H1 (cell line): ENCODE results near the gene RASSF3. TPM values are rescaled to one million over a fixed set of nuclear protein-coding genes. Genes with fewer than 3 reads are reported as not detected.

Experiments used
- CTCF ChIA-PET: fragments of 300-600 bp; sonication (Branson Sonifier 250); formaldehyde crosslinking; loops from one replicate; lab custom pipeline; 2021; ENCODE audit not compliant: partially characterized antibody; lab: Charles Lee
- POLR2A ChIA-PET: fragments of 300-600 bp; sonication (Branson Sonifier 250); formaldehyde crosslinking; loops from one replicate; lab custom pipeline; 2021; ENCODE audit warnings: inconsistent platforms; ENCODE audit not compliant: partially characterized antibody; lab: Charles Lee
- DNase-seq, 2 experiments: peaks; one replicate each; pipeline versions ENCODE4 v3.0.0 to v3.0.0-alpha.2; 2010 to 2022; ENCODE audit warnings: low spot score in 2 of 2, low read depth in 1 of 2, mixed read lengths in 1 of 2
- FAIRE-seq: peaks from 2 replicates; lab custom pipeline; 2011; peaks lifted over from hg19 to GRCh38; lab: Jason Lieb, UNC
- H2AFZ ChIP-seq: 2 replicates; pipeline ENCODE4 v1.8.1; 2012; ENCODE audit warnings: low read length, inconsistent platforms
- H2AK5ac ChIP-seq: 2 replicates; pipeline ENCODE4 v1.6.1; 2013; ENCODE audit warnings: low read depth, low read length
- H2BK120ac ChIP-seq: replicated peaks from 2 replicates; pipeline ENCODE3; 2013; ENCODE audit warnings: low read depth, low read length, inconsistent platforms
- H2BK12ac ChIP-seq: 2 replicates; pipeline ENCODE4 v1.6.1; 2013; ENCODE audit warnings: low read depth, low read length
- H2BK15ac ChIP-seq: 2 replicates; pipeline ENCODE4 v1.6.1; 2013; ENCODE audit warnings: low read length
- H2BK20ac ChIP-seq: 2 replicates; pipeline ENCODE4 v1.6.1; 2013; ENCODE audit warnings: low read length
- H2BK5ac ChIP-seq: 2 replicates; pipeline ENCODE4 v1.6.1; 2013; ENCODE audit warnings: low read depth, low read length
- H3K14ac ChIP-seq: 2 replicates; pipeline ENCODE4 v1.6.1; 2013; ENCODE audit warnings: inconsistent platforms; ENCODE audit not compliant: insufficient read length
- H3K18ac ChIP-seq: 2 replicates; pipeline ENCODE4 v1.6.1; 2013; ENCODE audit warnings: low read length; ENCODE audit errors: extremely low read depth
- H3K23ac ChIP-seq: 2 replicates; pipeline ENCODE4 v1.6.1; 2013; ENCODE audit warnings: inconsistent platforms; ENCODE audit not compliant: insufficient read length
- H3K23me2 ChIP-seq: 2 replicates; pipeline ENCODE4 v1.6.1; 2013; ENCODE audit warnings: low read depth, low read length
- H3K27ac ChIP-seq: 2 replicates; pipeline ENCODE4 v1.6.1; 2011; ENCODE audit warnings: low read depth, low read length, inconsistent platforms
- H3K27me3 ChIP-seq, 4 experiments: replicated peaks in 1 of 4; 1 replicate in 1 of 4; 2 replicates in 3 of 4; pipeline versions ENCODE4 v1.6.1 to v1.8.1; 2011 to 2013; ENCODE audit warnings: low read length in 3 of 4, mild to moderate bottlenecking in 3 of 4, inconsistent platforms in 2 of 4, mixed read lengths in 2 of 4, moderate library complexity in 1 of 4; ENCODE audit not compliant: control insufficient read depth in 3 of 4, insufficient read depth in 3 of 4; ENCODE audit errors: extremely low read depth in 1 of 4
- H3K36me3 ChIP-seq, 4 experiments: 2 replicates each; pipeline versions ENCODE4 v1.6.1 to v1.8.1; 2011 to 2013; ENCODE audit warnings: mild to moderate bottlenecking in 4 of 4, low read length in 3 of 4, moderate library complexity in 2 of 4, control low read depth in 1 of 4, inconsistent platforms in 1 of 4; ENCODE audit not compliant: insufficient read depth in 4 of 4, control insufficient read depth in 2 of 4
- H3K4ac ChIP-seq: replicated peaks from 2 replicates; pipeline ENCODE3; 2013; ENCODE audit warnings: low read length, low read depth, mixed read lengths, inconsistent platforms; ENCODE audit not compliant: insufficient read length
- H3K4me1 ChIP-seq, 4 experiments: replicated peaks in 1 of 4; 1 replicate in 1 of 4; 2 replicates in 3 of 4; pipeline versions ENCODE4 v1.6.1 to v1.8.1; 2011 to 2013; ENCODE audit warnings: low read length in 3 of 4, inconsistent platforms in 2 of 4, mixed read lengths in 1 of 4; ENCODE audit not compliant: insufficient read depth in 4 of 4, control insufficient read depth in 3 of 4
- H3K4me2 ChIP-seq, 2 experiments: 2 replicates each; pipeline versions ENCODE4 v1.6.1 to v1.8.1; 2011 to 2013; ENCODE audit warnings: low read depth in 2 of 2, low read length in 2 of 2, control low read depth in 1 of 2, inconsistent platforms in 1 of 2, mild to moderate bottlenecking in 1 of 2; ENCODE audit not compliant: insufficient read depth in 1 of 2
- H3K4me3 ChIP-seq, 4 experiments: fragments of 200-600, 300-600 bp in 1 of 4; sonication (generic), shearing (Covaris generic), sonication (Bioruptor Twin) in 1 of 4; 2 replicates each; pipeline versions ENCODE4 v1.5.1 to v1.8.1; 2011 to 2016; ENCODE audit warnings: low read length in 4 of 4, low read depth in 3 of 4, control low read depth in 2 of 4, inconsistent platforms in 2 of 4, mild to moderate bottlenecking in 2 of 4, mixed read lengths in 1 of 4, moderate library complexity in 1 of 4; ENCODE audit not compliant: insufficient read depth in 2 of 4; ENCODE audit errors: extremely low read depth in 1 of 4
- H3K56ac ChIP-seq: replicated peaks from 2 replicates; pipeline ENCODE3; 2013; ENCODE audit warnings: low read depth, mild to moderate bottlenecking, mixed read lengths, low read length, inconsistent platforms; ENCODE audit not compliant: insufficient read length
- H3K79me1 ChIP-seq: 2 replicates; pipeline ENCODE4 v1.6.1; 2013; ENCODE audit warnings: low read depth, low read length, control low read depth
- H3K79me2 ChIP-seq, 2 experiments: 2 replicates each; pipeline versions ENCODE4 v1.6.1 to v1.8.1; 2012 to 2013; ENCODE audit warnings: low read length in 2 of 2, mild to moderate bottlenecking in 2 of 2, inconsistent platforms in 1 of 2; ENCODE audit not compliant: insufficient read depth in 2 of 2, control insufficient read depth in 1 of 2
- H3K9ac ChIP-seq, 4 experiments: replicated peaks in 1 of 4; 1 replicate in 1 of 4; 2 replicates in 3 of 4; pipeline versions ENCODE4 v1.6.1 to v1.8.1; 2011 to 2013; ENCODE audit warnings: low read depth in 3 of 4, low read length in 3 of 4, control low read depth in 2 of 4, mild to moderate bottlenecking in 2 of 4, moderate library complexity in 2 of 4, inconsistent platforms in 1 of 4; ENCODE audit errors: extremely low read depth in 1 of 4
- H3K9me3 ChIP-seq, 2 experiments: 2 replicates each; pipeline versions ENCODE4 v1.6.1 to v1.8.1; 2012 to 2013; ENCODE audit warnings: mild to moderate bottlenecking in 2 of 2, moderate library complexity in 2 of 2, control low read depth in 1 of 2, inconsistent platforms in 1 of 2, low read depth in 1 of 2, low read length in 1 of 2, mixed read lengths in 1 of 2; ENCODE audit not compliant: insufficient read depth in 2 of 2
- H4K20me1 ChIP-seq, 2 experiments: replicated peaks in 1 of 2; 2 replicates each; pipeline versions ENCODE3 to v1.8.1; 2011 to 2013; ENCODE audit warnings: inconsistent platforms in 2 of 2, low read length in 2 of 2, mild to moderate bottlenecking in 1 of 2; ENCODE audit not compliant: insufficient read depth in 2 of 2, control insufficient read depth in 1 of 2
- H4K5ac ChIP-seq: 2 replicates; pipeline ENCODE4 v1.6.1; 2013; ENCODE audit warnings: low read length, low read depth, mixed read lengths, inconsistent platforms; ENCODE audit not compliant: insufficient read length
- H4K8ac ChIP-seq: 2 replicates; pipeline ENCODE4 v1.8.0; 2013; ENCODE audit warnings: mild to moderate bottlenecking, moderate library complexity, low read length, inconsistent platforms; ENCODE audit not compliant: insufficient read depth; ENCODE audit errors: extremely low read depth
- H4K91ac ChIP-seq: replicated peaks from 2 replicates; pipeline ENCODE3; 2013; ENCODE audit warnings: low read length, mixed read lengths, inconsistent platforms; ENCODE audit not compliant: insufficient read length
- EP300 ChIP-seq, 2 experiments: IDR thresholded peaks; 1 replicate in 1 of 2; 2 replicates in 1 of 2; pipeline ENCODE4 v1.6.1; 2011 to 2012; ENCODE audit warnings: low read depth in 2 of 2, low read length in 2 of 2, mild to moderate bottlenecking in 2 of 2, borderline replicate concordance in 1 of 2, inconsistent platforms in 1 of 2, moderate library complexity in 1 of 2
- POLR2A ChIP-seq, 2 experiments: IDR thresholded peaks; 1 replicate in 1 of 2; 2 replicates in 1 of 2; pipeline ENCODE4 v1.6.1; 2011; ENCODE audit warnings: low read depth in 2 of 2, low read length in 2 of 2, mild to moderate bottlenecking in 2 of 2; ENCODE audit errors: control extremely low read depth in 1 of 2
- SUZ12 ChIP-seq: fragments of 200-600 bp; sonication (generic); IDR thresholded peaks from 2 replicates; pipeline ENCODE4 v1.6.1; 2012; ENCODE audit warnings: mild to moderate bottlenecking, inconsistent platforms, low read length, moderate library complexity, mixed read lengths
- TBP ChIP-seq: IDR thresholded peaks from 2 replicates; pipeline ENCODE4 v1.6.1; 2011; ENCODE audit warnings: low read depth, low read length, improper control_type of control experiment
- ZNF274 ChIP-seq: IDR thresholded peaks from 2 replicates; pipeline ENCODE4 v1.7.0; 2012; ENCODE audit warnings: low read length, borderline replicate concordance; ENCODE audit errors: extremely low read depth
- whole genome bisulfite sequencing, 2 experiments: shearing (Covaris generic) in 1 of 2; methylation state at CpG; one replicate each; pipeline versions ENCODE4 v1.1.6 to v1.1.7; 2013 to 2015; ENCODE audit warnings: low lambda C conversion rate in 2 of 2, mixed read lengths in 2 of 2, inconsistent platforms in 1 of 2, low coverage in 1 of 2, missing lambda C conversion rate in 1 of 2; ENCODE audit not compliant: insufficient replicate concordance in 2 of 2, insufficient coverage in 1 of 2, insufficient read length in 1 of 2; ENCODE audit errors: extremely low coverage in 1 of 2, missing lambda C conversion rate in 1 of 2; 5-methylcytosine and 5-hydroxymethylcytosine counted together
- polyA plus RNA-seq, 7 experiments: library from polyadenylated mRNA; depleted of rRNA in 3 of 7; stranded (reverse) in 5 of 7; unstranded in 2 of 7; fragments of >200 nt in 5 of 7; fragments of 200-250 nt in 2 of 7; gene quantifications; 1 replicate in 5 of 7; 2 replicates in 1 of 7; 4 replicates in 1 of 7; pipeline versions ENCODE4 v1.2.1 to v1.2.3, GENCODE V29; 2011 to 2013; ENCODE audit warnings: missing spikeins in 2 of 7, mixed read lengths in 2 of 7
- total RNA-seq: library from RNA; stranded (reverse); fragmentation: NEBNext Ultra II Directional; extraction: Animal tissue kit (Norgen Biotek cat#: 25700); gene quantifications from 2 replicates; pipeline ENCODE4 v1.2.1, GENCODE V29; 2021

Gene RASSF3
- total and polyA plus RNA-seq, 2 of the 8 experiments (the other 6 are each of a cell fraction or from before 2014, with no cell fraction given) = 19.1 to 64.3 TPM

GRCh38 chr12:64624035-64624434 is 13.7 kb downstream of the RASSF3 start:
- no peak overlapping the region for H3K4me3 ChIP-seq
- no peak for TF ChIP-seq ZNF274
- TF ChIP-seq POLR2A (IDR thresholded peaks at IDR 0.05; ENCODE audit: control extremely low read depth in 1 of 2, low read depth in 2 of 2, low read length in 2 of 2) = no peak
- no peak for TF ChIP-seq EP300 (IDR thresholded peaks at IDR 0.05; ENCODE audit: borderline replicate concordance in 1 of 2, low read depth in 2 of 2, low read length in 2 of 2)
- no peak for TF ChIP-seq SUZ12
- no peak for TF ChIP-seq TBP
- no peak overlapping the region for H3K9ac ChIP-seq
- H3K79me2 ChIP-seq = peaks cover 10 to 97% of the 10 kb centered on the region in 2 experiments
- ChIA-PET POLR2A (interaction anchor here (0.6 to 1.4 kb wide), 2 partner anchors 55 to 188 kb away, joined by 3 to 4 read pairs; no protein-coding TSS in a partner anchor), CTCF (interaction anchor here (0.7 to 2.0 kb wide), 5 partner anchors 11 to 119 kb away, joined by 3 to 5 read pairs (median 4); no protein-coding TSS in a partner anchor)
- H3K14ac ChIP-seq = no peak overlapping the region
- no peak overlapping the region for H2BK20ac ChIP-seq
- no peaks in the 10 kb centered on the region for H3K27me3 ChIP-seq
- peaks cover 2 to 5% of the 10 kb centered on the region in 2 experiments for H4K20me1 ChIP-seq
- no peak overlapping the region for H3K56ac ChIP-seq
- no peak overlapping the region for H4K8ac ChIP-seq
- no peak overlapping the region for H2BK12ac ChIP-seq
- H3K4ac ChIP-seq = no peak overlapping the region
- FAIRE-seq (no peak), DNase-seq (no peak)
- H3K79me1 ChIP-seq = peaks cover 3% of the 10 kb centered on the region
- H3K18ac ChIP-seq = peak overlapping the region; percentile 51; the same call in 1 of the 2 replicates
- H4K91ac ChIP-seq = no peak overlapping the region
- peak overlapping the region; percentile 38 to 45 for H3K4me2 ChIP-seq
- 0 out of 8 replicates have a peak, but pooled peaks cover 0 to 2% (median 0%) of the 10 kb centered on the region in 4 experiments for H3K36me3 ChIP-seq
- H2AFZ ChIP-seq = no peak overlapping the region
- 77% methylated on average over 4 of the region's 4 CpGs; no CpG with 5 or more reads in 1 of the 2 experiments for WGBS, 2 experiments
- 0 out of 2 replicates have a peak, but pooled peaks cover 2% of the 10 kb centered on the region for H3K23me2 ChIP-seq
- 0 out of 2 replicates have a peak overlapping the region, but pooled peaks have one; percentile 4 for H3K27ac ChIP-seq
- peak overlapping the region; percentile 27 for H4K5ac ChIP-seq
- no peaks in the 10 kb centered on the region for H3K9me3 ChIP-seq
- H3K4me1 ChIP-seq = peaks cover 0 to 6% (median 1%) of the 10 kb centered on the region in 4 experiments; a peak in 3 of 7 replicates
- peak overlapping the region; percentile 80; the same call in 1 of the 2 replicates for H2BK5ac ChIP-seq
- H2BK15ac ChIP-seq = no peak overlapping the region
- H2BK120ac ChIP-seq = no peak overlapping the region
- peak overlapping the region; percentile 70; the same call in 1 of the 2 replicates for H2AK5ac ChIP-seq
- no peak overlapping the region for H3K23ac ChIP-seq
